ENCODE measurements around the gene RALGPS1.

The RALGPS1 gene

DNA sequence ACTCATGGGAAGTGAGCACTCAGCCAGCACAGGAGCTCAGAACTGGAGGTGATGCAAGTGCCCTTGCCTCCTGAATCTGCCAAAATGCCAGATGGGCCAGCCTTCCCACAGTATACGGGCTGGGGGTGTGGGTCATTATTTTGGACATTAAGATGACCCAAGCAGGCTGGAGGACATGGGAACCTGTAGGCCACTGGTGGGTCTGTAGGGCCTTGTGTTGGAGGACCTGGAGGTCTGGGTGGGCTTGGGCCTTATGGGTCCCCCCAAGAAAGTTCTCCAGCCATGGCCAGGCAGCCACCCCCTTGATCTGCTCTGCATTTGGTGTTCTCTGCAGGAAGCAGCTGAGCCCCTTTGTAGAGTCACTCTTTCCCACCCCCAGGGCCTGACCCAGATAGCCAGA is 278.9 kb downstream of the RALGPS1 start:
- no peak for DNase-seq (ENCODE audit: low spot score)

DNA sequence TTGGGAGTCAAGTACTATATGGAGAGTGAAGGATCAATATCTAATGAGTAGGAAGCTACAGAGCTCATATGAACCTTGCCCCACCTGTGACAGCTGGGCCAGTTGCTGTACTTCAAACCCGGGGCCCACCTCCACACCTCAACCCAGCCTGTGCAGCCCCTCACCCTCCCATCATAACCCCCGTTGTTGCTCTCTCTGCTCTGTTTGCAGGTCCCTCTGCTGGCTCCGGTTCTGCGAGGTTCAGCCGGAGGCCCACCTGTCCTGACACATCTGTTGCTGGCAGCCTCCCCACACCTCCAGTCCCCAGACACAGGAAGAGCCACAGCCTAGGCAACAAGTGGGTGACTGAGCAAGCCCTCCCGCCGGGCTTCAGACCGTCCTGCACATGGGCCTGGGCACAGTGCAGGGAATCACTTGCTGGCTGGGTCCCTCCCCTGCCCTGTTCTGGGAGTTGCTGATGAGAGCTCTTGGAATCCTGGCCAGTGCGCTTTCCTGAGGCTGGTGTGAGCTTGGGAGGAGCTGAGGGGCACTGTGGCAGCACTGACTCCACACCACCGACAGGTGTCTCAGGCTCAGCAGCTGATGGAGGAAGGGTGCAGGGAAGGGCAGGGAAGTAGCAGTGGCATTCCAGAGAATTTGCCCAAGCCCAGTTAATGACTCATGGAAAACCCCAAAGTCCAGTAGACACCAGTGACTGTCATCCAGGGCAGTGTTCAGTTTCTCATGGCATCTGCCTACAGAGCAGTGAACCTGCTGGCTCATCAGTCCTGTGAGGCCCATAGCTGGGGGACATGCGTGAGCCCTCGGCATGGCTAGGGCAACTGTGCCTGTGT is 280.5 kb downstream of the RALGPS1 start:
- DNase-seq (ENCODE audit: low spot score) = peak; percentile 64

DNA sequence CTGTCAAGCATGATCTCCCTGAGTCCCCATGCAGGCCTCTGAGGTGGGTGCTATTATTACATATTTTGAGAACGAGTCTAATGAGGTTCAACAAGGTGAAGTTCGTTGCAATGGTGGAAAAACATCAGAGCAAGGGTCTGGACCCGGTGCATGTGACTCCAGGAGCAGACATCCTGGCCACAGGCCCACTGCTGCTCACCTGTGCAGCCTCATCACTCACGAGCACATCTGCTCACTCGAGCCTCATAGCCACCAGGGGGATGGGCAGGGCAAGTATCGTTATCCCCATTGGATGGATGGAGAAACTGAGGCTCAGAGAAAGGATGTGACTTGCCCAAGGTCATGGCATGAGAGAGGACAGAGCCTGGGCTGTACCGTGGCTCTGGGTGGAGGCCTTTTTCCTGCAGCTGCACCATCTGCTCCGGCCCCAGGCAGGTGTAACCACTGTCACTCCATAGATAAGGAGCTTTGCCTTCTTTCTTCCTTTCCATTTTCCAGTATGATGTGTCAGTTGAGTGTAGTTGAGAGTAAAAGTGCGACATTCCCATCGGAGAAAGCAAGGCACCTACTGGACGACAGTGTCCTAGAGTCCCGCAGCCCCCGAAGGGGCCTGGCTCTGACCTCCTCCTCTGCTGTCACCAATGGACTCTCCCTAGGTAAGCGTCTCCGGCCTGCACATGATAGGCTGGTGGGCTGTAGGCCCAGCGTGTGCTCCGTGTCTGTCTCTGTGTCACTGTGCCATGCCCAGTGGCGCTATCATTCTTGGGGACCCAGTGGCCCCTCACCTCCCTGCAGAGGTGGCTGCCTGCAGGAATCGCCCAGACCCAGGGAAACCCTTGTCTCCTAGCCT is 281.6 kb downstream of the RALGPS1 start:
- DNase-seq (ENCODE audit: low spot score) = no peak

DNA sequence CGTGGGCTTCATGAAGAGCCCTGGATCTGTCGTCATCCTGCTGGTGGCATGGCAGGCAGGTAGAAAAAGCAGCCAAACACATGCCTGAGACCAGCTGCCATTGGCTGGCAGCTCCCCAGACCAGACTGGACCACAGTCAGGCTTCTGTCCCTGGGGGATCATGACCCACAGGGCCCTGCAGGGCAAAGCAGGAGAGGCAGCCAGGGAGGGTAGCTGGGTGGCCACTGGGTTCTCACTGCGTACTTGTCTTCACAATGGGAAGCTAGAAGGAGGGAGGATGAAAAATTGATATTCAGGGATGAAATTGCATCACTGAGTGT is 282.2 kb downstream of the RALGPS1 start:
- DNase-seq (ENCODE audit: low spot score) = no peak

GRCh38 chr9:127197186-127197860 is 282.7 kb downstream of the RALGPS1 start:
- no peak for DNase-seq (ENCODE audit: low spot score)

- no peak for DNase-seq (ENCODE audit: low spot score)
These were observed 283.4 kb downstream of the RALGPS1 start for GRCh38 chr9:127197861-127198430.

DNA sequence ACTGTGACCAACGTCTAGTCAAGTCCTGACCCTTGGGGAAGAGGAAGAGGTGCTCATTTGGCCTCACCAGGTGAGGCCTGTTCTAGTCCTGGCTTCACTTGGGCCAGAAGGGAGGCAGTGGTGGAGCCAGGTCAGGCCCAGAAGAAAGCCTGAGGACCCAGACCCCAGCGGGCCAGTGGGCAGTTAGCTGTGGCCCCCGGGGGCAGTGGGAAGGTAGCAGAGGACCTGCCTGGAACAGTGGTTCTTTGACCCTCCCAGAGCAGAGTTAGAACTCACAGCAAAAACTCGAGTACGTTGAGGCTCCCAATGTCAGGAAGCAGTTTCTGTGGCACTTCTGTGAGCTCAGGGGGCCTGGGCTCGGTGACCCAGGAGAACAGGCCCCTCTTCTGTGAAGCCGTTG is 284.0 kb downstream of the RALGPS1 start:
- no peak for DNase-seq (ENCODE audit: low spot score)

DNA sequence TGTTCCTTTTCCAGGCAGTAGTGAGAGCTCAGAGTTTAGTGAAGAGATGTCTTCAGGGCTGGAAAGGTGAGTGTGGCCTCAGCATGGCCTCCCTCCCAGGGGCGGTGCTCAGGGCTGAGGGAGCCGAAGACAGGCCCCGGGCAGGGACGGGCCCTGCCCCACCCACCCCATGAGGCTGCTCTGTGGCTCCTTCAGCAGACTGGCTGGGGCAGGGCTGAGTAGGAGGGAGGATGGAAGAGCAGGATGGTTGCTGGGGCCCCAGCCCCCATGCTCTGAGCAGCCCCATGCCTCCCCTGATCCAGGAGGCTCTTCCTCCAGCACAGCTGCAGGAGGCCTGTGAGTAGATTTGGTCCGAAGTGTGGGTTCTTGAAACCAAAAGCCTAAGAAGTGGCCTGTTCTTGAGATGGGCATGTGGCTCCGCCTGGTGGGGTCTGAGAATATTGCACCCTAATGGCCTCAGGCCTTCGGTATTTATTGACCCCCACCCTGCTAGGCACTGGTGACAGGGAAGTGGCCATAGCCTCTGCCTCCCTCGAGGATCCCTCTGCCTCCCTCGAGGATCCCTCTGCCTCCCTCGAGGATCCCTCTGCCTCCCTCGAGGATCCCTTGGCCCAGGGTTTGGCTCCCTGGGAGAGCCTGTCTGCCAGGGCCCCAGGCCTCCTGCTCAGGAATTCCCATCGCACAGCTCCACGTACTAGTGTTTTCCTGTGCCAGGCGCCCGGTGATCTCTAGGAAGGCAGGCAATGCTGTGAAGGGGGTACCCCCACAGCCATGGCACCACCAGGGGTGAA is 284.6 kb downstream of the RALGPS1 start:
- DNase-seq (ENCODE audit: low spot score) = peak; percentile 82

GRCh38 chr9:127200106-127200862 is 285.7 kb downstream of the RALGPS1 start:
- DNase-seq (ENCODE audit: low spot score) = no peak

DNA sequence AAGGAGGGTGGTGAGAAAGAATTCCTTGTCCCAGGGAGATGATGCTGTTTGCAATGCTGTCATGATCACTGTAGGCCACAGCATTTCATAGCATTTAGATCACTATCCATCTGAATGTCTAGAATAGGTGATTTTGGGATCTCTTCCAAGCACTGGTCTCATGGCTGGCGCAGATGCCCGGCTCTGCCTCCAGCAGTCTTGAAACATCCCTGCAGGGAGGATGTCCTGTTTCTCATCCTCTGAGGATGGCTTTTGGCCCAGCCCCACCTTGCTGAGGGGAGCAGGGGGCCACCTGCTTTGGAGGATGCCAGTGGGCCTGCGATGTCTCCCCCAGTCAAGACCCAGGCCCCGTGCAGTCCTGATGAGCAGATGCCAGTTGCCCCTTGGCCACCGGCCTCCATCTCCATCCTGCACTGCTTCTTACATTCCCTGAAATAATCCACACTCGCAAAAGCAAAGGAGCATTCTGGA is 286.5 kb downstream of the RALGPS1 start:
- DNase-seq (ENCODE audit: low spot score) = no peak

DNA sequence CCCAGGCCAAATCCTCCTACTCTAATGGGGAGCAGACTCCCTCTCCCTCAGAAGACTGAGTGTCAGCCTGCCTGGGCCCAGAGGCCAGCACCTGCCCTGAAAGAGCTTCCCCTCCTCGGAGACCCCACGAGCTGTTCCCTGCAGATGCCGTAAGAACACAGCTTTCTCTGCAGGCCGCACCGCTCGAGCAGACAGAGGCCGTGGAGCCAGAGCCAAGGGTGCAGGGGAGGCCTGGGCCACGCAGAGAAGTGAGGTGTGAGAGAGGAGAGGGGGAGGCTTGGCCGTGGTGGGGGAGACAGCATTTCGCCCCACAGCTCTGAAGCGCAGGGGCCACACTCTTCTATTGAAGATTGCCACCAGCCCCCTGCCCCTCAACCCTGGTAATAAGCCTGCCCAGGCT is 287.1 kb downstream of the RALGPS1 start:
- DNase-seq (ENCODE audit: low spot score) = no peak

DNA sequence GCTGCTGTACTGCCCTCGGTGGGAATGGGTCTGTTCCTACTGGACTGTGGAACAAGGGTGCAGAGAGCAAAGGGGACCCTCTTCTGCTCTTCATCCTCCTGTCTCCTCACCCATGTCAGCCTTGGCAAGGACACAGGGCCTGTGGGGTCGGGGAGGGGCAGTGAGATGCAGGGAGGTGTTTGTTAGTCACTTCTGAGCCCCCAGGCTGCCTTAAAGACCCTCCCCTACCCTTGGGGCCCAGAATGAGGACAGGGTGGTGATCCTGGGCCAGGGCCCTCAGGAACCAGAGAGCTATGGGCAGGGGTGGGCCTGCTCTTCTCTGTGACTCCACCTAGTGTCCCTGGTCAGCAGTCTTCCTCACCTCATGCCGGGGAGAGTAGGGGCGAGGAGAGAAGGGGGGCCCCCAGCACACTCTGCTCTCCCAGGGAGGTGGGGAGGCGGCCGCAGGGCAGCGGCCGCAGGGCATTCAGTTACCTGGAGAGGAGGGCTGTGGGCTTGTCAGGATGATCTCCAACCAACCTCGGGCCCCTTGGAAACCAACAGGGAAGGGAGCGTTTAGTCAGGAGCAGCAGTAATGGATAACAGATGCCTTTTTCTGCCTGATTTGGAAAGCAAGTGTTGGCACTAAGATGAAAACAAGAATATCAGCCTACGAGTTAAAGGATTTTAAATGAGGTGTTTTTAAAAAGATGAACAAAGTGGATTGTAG is 288.0 kb downstream of the RALGPS1 start:
- peak; percentile 49 for DNase-seq (ENCODE audit: low spot score)

DNA sequence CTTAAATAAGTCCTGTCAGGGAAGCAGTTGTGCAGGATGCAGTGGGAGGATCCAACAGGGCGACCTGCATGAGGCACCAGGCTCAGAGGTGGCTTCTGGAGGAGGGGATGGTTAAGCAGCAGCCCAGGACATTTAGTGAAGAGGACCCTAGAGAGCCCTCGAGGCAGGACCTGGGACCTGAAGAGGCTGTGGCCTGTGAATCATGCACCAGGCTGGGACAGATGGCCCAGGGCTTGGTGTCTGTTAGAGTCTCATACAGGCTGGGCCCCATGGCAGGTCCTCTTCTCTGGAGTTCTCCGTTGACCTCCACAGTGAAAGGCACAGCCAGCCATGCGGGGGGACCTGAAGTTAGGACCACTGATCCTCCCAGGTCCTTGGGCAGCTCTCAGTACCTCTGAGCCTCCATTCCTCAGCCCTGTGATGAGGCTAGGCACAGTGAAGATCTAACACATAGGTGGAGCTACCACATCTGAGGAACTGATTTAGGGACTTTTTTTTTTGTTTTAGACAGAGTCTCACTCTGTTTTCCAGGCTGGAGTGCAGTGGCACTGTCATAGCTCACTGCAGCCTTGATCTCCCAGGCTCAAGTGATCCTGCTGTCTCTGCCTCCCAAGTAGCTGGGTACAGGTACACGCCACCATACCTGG is 289.2 kb downstream of the RALGPS1 start:
- no peak for DNase-seq (ENCODE audit: low spot score)

DNA sequence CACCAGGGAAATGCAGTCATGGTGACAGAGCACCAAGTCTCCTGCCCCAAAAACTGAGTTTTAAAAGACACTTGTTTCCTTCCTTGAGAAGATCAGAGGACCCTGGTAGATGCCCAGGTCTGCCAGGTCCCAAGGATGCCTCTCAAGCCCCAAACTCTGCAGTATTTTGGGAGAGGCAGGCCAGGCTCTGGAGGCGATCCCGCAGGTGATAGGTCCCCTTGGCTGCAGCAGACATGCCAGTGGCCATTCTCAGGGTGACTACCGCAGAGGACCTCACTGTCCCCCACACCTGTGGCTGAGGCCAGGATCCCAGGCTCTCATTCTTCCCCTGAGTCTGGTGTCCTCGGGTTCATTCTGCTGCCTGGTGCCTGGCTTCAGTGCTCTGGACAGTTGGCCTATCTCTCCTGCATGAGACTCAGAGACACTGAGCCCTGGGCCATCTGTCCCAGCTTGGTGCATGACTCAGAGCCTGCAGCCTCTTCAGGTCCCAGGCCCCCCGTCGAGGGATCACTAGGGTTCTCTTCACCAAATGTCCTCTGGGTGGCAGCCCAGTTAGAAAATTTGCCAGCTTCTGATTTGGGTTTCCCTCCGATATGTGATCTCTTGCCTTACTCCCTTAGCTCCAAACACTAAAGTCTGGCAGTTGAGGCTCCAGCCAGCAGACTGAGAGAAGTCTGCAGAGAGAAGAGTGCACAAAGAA is 290.3 kb downstream of the RALGPS1 start:
- peak; percentile 76 for DNase-seq (ENCODE audit: low spot score)

- DNase-seq (ENCODE audit: low spot score) = no peak
These were observed 291.4 kb downstream of the RALGPS1 start for GRCh38 chr9:127205952-127206351.

GRCh38 chr9:127206666-127207065 is 292.1 kb downstream of the RALGPS1 start:
- DNase-seq (ENCODE audit: low spot score) = no peak

DNA sequence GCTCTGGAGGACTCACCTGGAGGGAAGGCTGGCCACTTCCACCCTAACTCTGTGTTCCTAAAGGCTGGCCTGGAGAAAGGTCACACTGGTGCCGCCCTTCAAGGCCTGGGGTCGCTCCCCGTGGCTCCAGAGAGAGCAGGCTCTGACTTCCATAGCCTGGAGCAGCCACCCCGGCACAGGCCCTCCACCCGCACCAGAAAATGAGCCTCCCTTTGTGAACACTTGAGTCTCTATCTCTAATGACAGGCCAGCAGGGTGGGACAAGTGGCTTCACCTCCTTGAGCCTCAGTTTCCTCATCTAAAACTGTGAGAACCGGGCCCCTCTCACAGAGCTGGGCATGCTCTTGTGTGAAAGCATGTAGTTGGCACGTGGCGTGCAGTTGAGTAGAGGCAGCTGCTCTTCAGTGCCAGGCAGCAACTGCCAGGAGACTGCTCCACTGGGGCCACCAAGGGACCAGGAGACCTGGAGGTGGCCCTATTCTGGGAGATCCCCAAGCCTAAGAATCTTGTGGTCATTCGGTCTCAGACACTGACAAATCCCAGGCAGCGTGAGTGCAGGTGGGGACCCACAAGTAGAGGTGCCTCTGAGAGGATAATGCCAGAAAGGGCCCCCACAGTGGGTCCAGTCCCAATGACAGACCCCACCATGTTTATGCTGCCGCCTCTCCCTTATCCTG is 293.3 kb downstream of the RALGPS1 start:
- no peak for DNase-seq (ENCODE audit: low spot score)

DNA sequence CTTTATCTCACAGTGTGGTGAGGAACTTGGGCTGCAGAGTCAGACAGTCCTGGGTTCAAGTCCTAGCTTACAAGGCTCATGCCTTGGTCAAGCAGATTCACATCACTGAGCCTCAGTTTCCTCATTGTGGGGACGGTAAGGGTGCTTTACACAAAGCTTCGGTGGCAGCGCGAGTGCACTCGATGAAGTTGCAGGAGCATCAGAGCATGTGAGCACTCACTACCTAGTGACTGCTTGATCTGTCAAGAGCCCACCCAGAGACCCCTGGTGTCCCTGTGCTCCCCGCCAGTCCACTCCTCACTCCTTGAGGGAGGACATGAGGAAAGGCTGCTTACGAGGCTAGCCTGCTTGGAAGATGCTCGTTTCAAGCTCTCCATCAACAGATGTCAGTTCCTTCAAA is 293.8 kb downstream of the RALGPS1 start:
- no peak for DNase-seq (ENCODE audit: low spot score)

Data from AG08395 (cell line).